ENCODE measurements around the gene KRTAP4-7.

GRCh38 chr17:41067281-41067680, 16.7 kb upstream of the KRTAP4-7 start:
- TF ChIP-seq CTCF (conservative IDR thresholded peaks at IDR 0.05; ENCODE audit: low read depth, low read length) (no peak), RCOR1 (IDR thresholded peaks at IDR 0.05; ENCODE audit: insufficient replicate concordance, low read length) (no peak), RAD21 (IDR thresholded peaks at IDR 0.05; ENCODE audit: low read length) (no peak), MAFK (IDR thresholded peaks at IDR 0.05; ENCODE audit: low read depth, low read length) (no peak), MXI1 (IDR thresholded peaks at IDR 0.05; ENCODE audit: borderline replicate concordance, low read depth, low read length) (no peak), USF2 (IDR thresholded peaks at IDR 0.05; ENCODE audit: low read depth, low read length) (no peak), NFE2L2 (IDR thresholded peaks at IDR 0.05; ENCODE audit: low read depth, low read length) (no peak), POLR2A (IDR thresholded peaks at IDR 0.05; ENCODE audit: low read depth, low read length) (no peak)
